ENCODE measurements around the gene NUP107.

GRCh38 chr12:68793975-68794652 lies 107.3 kb downstream of the NUP107 start:
- TF ChIP-seq CTCF (IDR thresholded peaks at IDR 0.05) (no peak), KAT7 (CRISPR knock-in tag; IDR thresholded peaks at IDR 0.05; ENCODE audit: borderline replicate concordance) (no peak), ESRRA (CRISPR knock-in tag; IDR thresholded peaks at IDR 0.05; ENCODE audit: borderline replicate concordance) (no peak), IRF1 (CRISPR knock-in tag; IDR thresholded peaks at IDR 0.05) (no peak), JUN (CRISPR knock-in tag; IDR thresholded peaks at IDR 0.05) (no peak), ZNF121 (CRISPR knock-in tag; IDR thresholded peaks at IDR 0.05) (no peak), MAX (CRISPR knock-in tag; IDR thresholded peaks at IDR 0.05) (no peak), TP53 (CRISPR knock-in tag; IDR thresholded peaks at IDR 0.05) (no peak)
